Keratinocyte (primary cell): Measurements from ENCODE around the gene ARL3. TPM values are rescaled to one million over a fixed set of nuclear protein-coding genes. Genes with fewer than 3 reads are reported as not detected.

Experiments used
- DNase-seq: peaks from one replicate; pipeline ENCODE4 v3.0.0-alpha.2; 2011; ENCODE audit warnings: low read depth, missing footprints, low spot score
- FAIRE-seq: peaks from 2 replicates; lab custom pipeline; 2011; peaks lifted over from hg19 to GRCh38; lab: Jason Lieb, UNC
- H2AFZ ChIP-seq: 2 replicates; pipeline ENCODE4 v1.6.0; 2012; ENCODE audit warnings: low read length, control low read depth, inconsistent platforms; ENCODE audit not compliant: control insufficient read depth
- H3K27ac ChIP-seq: 2 replicates; pipeline ENCODE4 v1.5.1; 2011; ENCODE audit warnings: low read length; ENCODE audit not compliant: control insufficient read depth, insufficient read depth
- H3K27me3 ChIP-seq: 3 replicates; pipeline ENCODE4 v1.6.0; 2011; ENCODE audit warnings: low read length; ENCODE audit not compliant: control insufficient read depth, insufficient read depth; ENCODE audit errors: extremely low read depth
- H3K36me3 ChIP-seq, 2 experiments: 2 replicates in 1 of 2; 3 replicates in 1 of 2; pipeline ENCODE4 v1.5.1; 2011; ENCODE audit warnings: low read length in 2 of 2, mild to moderate bottlenecking in 1 of 2; ENCODE audit not compliant: control insufficient read depth in 2 of 2, insufficient read depth in 2 of 2; ENCODE audit errors: extremely low read depth in 1 of 2
- H3K4me1 ChIP-seq: 3 replicates; pipeline ENCODE4 v1.5.1; 2011; ENCODE audit warnings: low read length; ENCODE audit not compliant: control insufficient read depth, insufficient read depth; ENCODE audit errors: extremely low read depth
- H3K4me2 ChIP-seq: 3 replicates; pipeline ENCODE4 v1.6.0; 2011; ENCODE audit warnings: low read depth, low read length; ENCODE audit not compliant: control insufficient read depth, insufficient read depth; ENCODE audit errors: extremely low read depth
- H3K4me3 ChIP-seq, 3 experiments: fragments of 200-600 bp in 1 of 3; sonication (generic) in 1 of 3; 2 replicates in 2 of 3; 3 replicates in 1 of 3; pipeline ENCODE4 v1.5.1; 2011 to 2016; ENCODE audit warnings: low read length in 3 of 3, mild to moderate bottlenecking in 3 of 3, control low read depth in 2 of 3, inconsistent platforms in 1 of 3, low read depth in 1 of 3, mixed read lengths in 1 of 3, mixed run types in 1 of 3, moderate library complexity in 1 of 3; ENCODE audit not compliant: control insufficient read depth in 2 of 3, insufficient read depth in 2 of 3; ENCODE audit errors: extremely low read depth in 1 of 3
- H3K79me2 ChIP-seq: 2 replicates; pipeline ENCODE4 v1.6.0; 2012; ENCODE audit warnings: low read length; ENCODE audit not compliant: control insufficient read depth, insufficient read depth
- H3K9ac ChIP-seq: 3 replicates; pipeline ENCODE4 v1.6.0; 2011; ENCODE audit warnings: low read length; ENCODE audit not compliant: control insufficient read depth, insufficient read depth; ENCODE audit errors: extremely low read depth
- H3K9me1 ChIP-seq: 3 replicates; pipeline ENCODE4 v1.6.0; 2011; ENCODE audit warnings: low read length; ENCODE audit not compliant: control insufficient read depth, insufficient read depth; ENCODE audit errors: extremely low read depth
- H3K9me3 ChIP-seq: 2 replicates; pipeline ENCODE4 v1.5.1; 2012; ENCODE audit warnings: low read depth, low read length; ENCODE audit not compliant: control insufficient read depth
- H4K20me1 ChIP-seq: 3 replicates; pipeline ENCODE4 v1.6.0; 2011; ENCODE audit warnings: low read length; ENCODE audit not compliant: control insufficient read depth, insufficient read depth; ENCODE audit errors: extremely low read depth
- CTCF ChIP-seq, 3 experiments: IDR thresholded peaks in 1 of 3; conservative IDR thresholded peaks in 1 of 3; optimal IDR thresholded peaks in 1 of 3; 2 replicates in 2 of 3; 3 replicates in 1 of 3; pipeline versions ENCODE3 to v1.5.1; 2011; ENCODE audit warnings: low read length in 3 of 3, mild to moderate bottlenecking in 3 of 3, moderate library complexity in 2 of 3, control low read depth in 1 of 3, inconsistent platforms in 1 of 3; ENCODE audit not compliant: insufficient read depth in 2 of 3; ENCODE audit errors: extremely low read depth in 1 of 3
- EZH2 ChIP-seq: IDR thresholded peaks from one replicate; pipeline ENCODE4 v1.6.1; 2012; ENCODE audit warnings: inconsistent platforms, mild to moderate bottlenecking, low read length, moderate library complexity
- dilution Hi-C: fragments of 300-500 bp; cut with MboI; formaldehyde crosslinking; loops from one replicate; pipeline ENCODE4 v1.7.0; 2020; ENCODE audit warnings: low sequenced_read_pairs; ENCODE audit not compliant: extremely low pct_ligation_motif_present
- polyA plus RNA-seq, 5 experiments: library from polyadenylated mRNA; depleted of rRNA in 3 of 5; stranded (reverse) in 3 of 5; stranded (forward) in 1 of 5; unstranded in 1 of 5; fragments of >200 nt; gene quantifications; 1 replicate in 1 of 5; 2 replicates in 3 of 5; 3 replicates in 1 of 5; pipeline versions ENCODE4 v1.2.1 to v1.2.3, GENCODE V29; 2011 to 2012; ENCODE audit warnings: missing spikeins in 2 of 5, low read depth in 1 of 5, low replicate concordance in 1 of 5

ARL3 gene
- polyA plus RNA-seq, 1 donor (not counting 4 experiments of a cell fraction or from before 2014, with no cell fraction given), result 10.7 TPM

GRCh38 chr10:102744374-102745051 lies 30.3 kb upstream of the ARL3 start:
- peaks cover 23% of the 10 kb centered on the region for H3K4me1 ChIP-seq
- TF ChIP-seq CTCF (optimal IDR thresholded peaks at IDR 0.05 in 1 of 3, IDR thresholded peaks at IDR 0.05 in 1 of 3, conservative IDR thresholded peaks at IDR 0.05 in 1 of 3; ENCODE audit: extremely low read depth in 1 of 3, insufficient read depth in 2 of 3, low read length in 3 of 3), result no peak
- TF ChIP-seq EZH2, result no peak
- peak overlapping the region; percentile 69 to 83 (median 82) for H3K4me3 ChIP-seq
- H3K9ac ChIP-seq, result peak overlapping the region; percentile 89
- H3K4me2 ChIP-seq, result peak overlapping the region; percentile 100
- no peaks in the 10 kb centered on the region for H3K36me3 ChIP-seq
- no peak for FAIRE-seq
- peaks cover 43% of the 10 kb centered on the region for H3K79me2 ChIP-seq
- H2AFZ ChIP-seq, result peak overlapping the region; percentile 38
- dilution Hi-C loops, result no loop called here
- H3K27me3 ChIP-seq, result no peaks in the 10 kb centered on the region
- DNase-seq, result no peak
- H3K27ac ChIP-seq, result peak overlapping the region; percentile 50
- H3K9me3 ChIP-seq, result no peaks in the 10 kb centered on the region
- no peaks in the 10 kb centered on the region for H3K9me1 ChIP-seq
- H4K20me1 ChIP-seq, result no peaks in the 10 kb centered on the region

GRCh38 chr10:102743588-102744373 lies 29.6 kb upstream of the ARL3 start, which contains the start of gene WBP1L:
Gene WBP1L (plus strand): TSS chr10:102743948. CDS start chr10:102744054, 106 bp downstream.
- peak within 1 kb of the TSS; percentile 50 for H3K27ac ChIP-seq
- H3K27me3 ChIP-seq, result no peaks in the 10 kb centered on the region
- no peaks in the 10 kb centered on the region for H3K36me3 ChIP-seq
- peak within 1 kb of the TSS; percentile 69 to 83 (median 82) for H3K4me3 ChIP-seq
- peak within 1 kb of the TSS; percentile 89 for H3K9ac ChIP-seq
- dilution Hi-C loops, result no loop called here
- peak; percentile 99 for DNase-seq
- H3K79me2 ChIP-seq, result peaks cover 41% of the 10 kb centered on the region
- peaks cover 23% of the 10 kb centered on the region for H3K4me1 ChIP-seq
- no peak for TF ChIP-seq EZH2
- no peak for TF ChIP-seq CTCF (optimal IDR thresholded peaks at IDR 0.05 in 1 of 3, IDR thresholded peaks at IDR 0.05 in 1 of 3, conservative IDR thresholded peaks at IDR 0.05 in 1 of 3; ENCODE audit: extremely low read depth in 1 of 3, insufficient read depth in 2 of 3, low read length in 3 of 3)
- peak; percentile 53 for FAIRE-seq
- H2AFZ ChIP-seq, result peak within 1 kb of the TSS; percentile 82
- H4K20me1 ChIP-seq, result no peaks in the 10 kb centered on the region
- no peaks in the 10 kb centered on the region for H3K9me1 ChIP-seq
- peak within 1 kb of the TSS; percentile 100 for H3K4me2 ChIP-seq
- H3K9me3 ChIP-seq, result no peaks in the 10 kb centered on the region
